ENCODE measurements around the gene ARL9.
"Not testable (repeated sequence)": the region's sequence is repeated elsewhere in the genome, so short reads cannot be mapped to it uniquely, and the experiment has no call there.

The ARL9 gene, protein sequence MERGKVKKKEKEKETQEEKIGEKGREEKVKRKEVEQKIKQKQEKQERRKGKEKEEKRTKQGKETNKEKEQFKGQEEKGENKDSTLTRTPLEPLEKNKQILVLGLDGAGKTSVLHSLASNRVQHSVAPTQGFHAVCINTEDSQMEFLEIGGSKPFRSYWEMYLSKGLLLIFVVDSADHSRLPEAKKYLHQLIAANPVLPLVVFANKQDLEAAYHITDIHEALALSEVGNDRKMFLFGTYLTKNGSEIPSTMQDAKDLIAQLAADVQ

DNA sequence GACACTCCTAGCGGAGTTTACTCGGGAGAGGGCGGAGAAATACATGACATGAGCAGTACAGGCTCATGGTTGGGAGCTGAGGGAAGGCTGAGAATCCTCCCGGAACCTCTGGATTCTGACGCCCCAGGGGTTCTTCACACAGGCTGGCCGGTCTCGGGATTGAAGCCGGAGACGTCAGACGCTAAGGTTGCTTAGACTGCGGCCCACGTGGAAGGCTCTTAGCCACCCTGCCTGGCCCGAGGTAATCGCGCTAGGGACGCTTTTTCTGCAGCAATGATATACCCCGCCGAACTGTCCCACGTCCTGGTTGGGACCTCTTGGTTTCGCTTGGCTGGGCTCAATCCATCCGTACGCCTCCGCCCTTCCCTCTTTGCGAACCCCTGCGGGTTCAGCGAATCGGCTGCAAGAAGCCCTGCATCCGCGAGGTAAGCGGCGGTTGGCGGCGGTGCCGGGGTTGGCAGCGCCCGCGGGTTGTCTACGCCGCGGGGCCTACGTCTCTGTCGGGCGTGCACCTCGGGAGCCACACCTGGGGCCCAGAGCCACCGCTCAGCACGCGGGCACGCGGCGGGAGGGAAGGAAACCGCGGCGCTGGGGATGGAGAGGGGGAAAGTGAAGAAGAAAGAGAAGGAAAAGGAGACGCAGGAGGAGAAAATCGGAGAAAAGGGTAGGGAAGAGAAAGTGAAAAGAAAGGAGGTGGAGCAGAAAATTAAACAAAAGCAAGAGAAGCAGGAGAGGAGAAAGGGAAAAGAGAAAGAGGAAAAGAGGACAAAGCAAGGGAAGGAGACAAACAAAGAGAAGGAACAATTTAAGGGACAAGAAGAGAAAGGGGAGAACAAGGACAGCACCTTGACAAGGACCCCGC lies at the start of gene ARL9:
Gene ARL9 (plus strand): TSS at position 523 of the 862 bp plus-strand sequence. CDS start 72 bp downstream, at position 595.
- Histone ChIP-seq H3K4me1 (ENCODE audit: control insufficient read depth in 1 of 2, insufficient read depth in 2 of 2, low read length in 2 of 2) (peaks cover 0 to 6% of the 10 kb centered on the region in 2 donors), H3K9me3 (ENCODE audit: control insufficient read depth in 1 of 2, low read length in 2 of 2) (no peaks in the 10 kb centered on the region), H3K27ac (ENCODE audit: low read length) (peak within 1 kb of the TSS; percentile 41), H3K4me3 (ENCODE audit: low read depth in 1 of 2, low read length in 2 of 2) (peak within 1 kb of the TSS; percentile 60 to 80), H3K27me3 (ENCODE audit: low read depth, low read length) (no peaks in the 10 kb centered on the region), H3K36me3 (ENCODE audit: control insufficient read depth in 1 of 2, insufficient read depth in 2 of 2, low read length in 2 of 2) (peaks cover 4 to 10% of the 10 kb centered on the region in 2 donors)

DNA sequence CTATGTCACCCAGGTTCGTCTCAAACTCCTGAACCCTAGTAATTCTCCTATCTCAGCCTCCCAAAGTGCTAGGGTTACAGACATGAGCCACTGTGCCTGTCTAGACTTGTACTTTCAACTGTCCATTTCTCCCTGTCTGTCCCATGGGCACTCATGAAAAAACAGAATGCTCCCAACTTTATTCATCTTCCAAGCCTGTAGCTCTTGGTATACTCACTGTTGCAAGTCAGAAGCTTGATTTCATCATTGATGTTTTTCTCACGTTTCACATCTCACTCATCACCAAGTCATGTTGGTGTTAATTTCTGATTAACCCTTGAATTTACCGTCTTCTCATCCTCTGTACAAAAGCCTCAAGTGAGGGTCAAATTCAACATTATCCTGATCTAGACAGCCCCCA lies 45.5 kb upstream of the ARL9 start:
- peaks cover 0 to 10% of the 10 kb centered on the region in 2 donors for H3K4me1 ChIP-seq (ENCODE audit: control insufficient read depth in 1 of 2, insufficient read depth in 2 of 2, low read length in 2 of 2)
- peaks cover 14 to 27% of the 10 kb centered on the region in 2 donors for H3K36me3 ChIP-seq (ENCODE audit: control insufficient read depth in 1 of 2, insufficient read depth in 2 of 2, low read length in 2 of 2)
- H3K27ac ChIP-seq (ENCODE audit: low read length): no peak overlapping the region
- H3K4me3 ChIP-seq (ENCODE audit: low read depth in 1 of 2, low read length in 2 of 2): no peak overlapping the region
- H3K27me3 ChIP-seq (ENCODE audit: low read depth, low read length): no peaks in the 10 kb centered on the region
- no peaks in the 10 kb centered on the region for H3K9me3 ChIP-seq (ENCODE audit: control insufficient read depth in 1 of 2, low read length in 2 of 2)

DNA sequence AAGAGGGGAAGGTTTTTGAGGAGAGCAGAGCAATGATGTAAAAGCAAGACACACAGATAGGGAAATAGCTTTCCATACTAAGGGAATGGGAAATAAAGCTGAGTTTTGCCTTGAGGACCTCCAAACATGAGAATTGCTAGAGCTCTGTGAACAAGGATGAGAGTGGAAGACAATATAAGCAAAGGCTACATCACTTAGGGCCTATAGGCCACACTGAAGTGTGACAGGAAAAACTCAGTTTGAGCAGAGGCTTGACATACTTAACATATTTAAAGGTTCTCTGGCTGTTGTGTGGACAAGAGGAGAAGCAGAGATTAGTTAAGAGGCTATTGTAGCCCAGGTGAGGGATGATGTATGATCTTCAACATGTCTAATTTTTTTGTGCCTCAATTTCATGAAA lies 43.4 kb upstream of the ARL9 start:
- no peaks in the 10 kb centered on the region for H3K27me3 ChIP-seq (ENCODE audit: low read depth, low read length)
- no peaks in the 10 kb centered on the region for H3K9me3 ChIP-seq (ENCODE audit: control insufficient read depth in 1 of 2, low read length in 2 of 2)
- peaks cover 14 to 24% of the 10 kb centered on the region in 2 donors for H3K36me3 ChIP-seq (ENCODE audit: control insufficient read depth in 1 of 2, insufficient read depth in 2 of 2, low read length in 2 of 2)
- no peak overlapping the region for H3K27ac ChIP-seq (ENCODE audit: low read length)
- no peak overlapping the region for H3K4me3 ChIP-seq (ENCODE audit: low read depth in 1 of 2, low read length in 2 of 2)
- peaks cover 0 to 21% of the 10 kb centered on the region in 2 donors for H3K4me1 ChIP-seq (ENCODE audit: control insufficient read depth in 1 of 2, insufficient read depth in 2 of 2, low read length in 2 of 2)

DNA sequence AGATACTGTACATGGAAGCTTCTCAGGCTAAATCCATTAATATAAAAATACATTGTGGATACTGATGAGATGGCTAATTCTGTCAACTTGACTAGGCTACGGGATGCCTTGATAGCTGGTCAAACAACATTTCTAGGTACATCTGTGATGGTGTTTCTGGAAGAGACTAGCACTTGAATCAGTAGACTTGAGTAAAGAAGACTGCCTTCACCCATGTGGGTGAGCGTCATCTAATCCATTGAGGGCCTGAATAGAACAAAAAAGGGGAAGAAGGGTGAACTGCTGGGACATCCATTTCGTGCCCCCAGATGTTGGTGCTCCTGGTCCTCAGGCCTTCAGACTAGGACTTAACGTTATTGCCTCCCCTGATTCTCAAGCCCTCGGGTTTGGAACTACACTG lies 41.9 kb upstream of the ARL9 start:
- no peaks in the 10 kb centered on the region for H3K9me3 ChIP-seq (ENCODE audit: control insufficient read depth in 1 of 2, low read length in 2 of 2)
- no peak overlapping the region for H3K4me3 ChIP-seq (ENCODE audit: low read depth in 1 of 2, low read length in 2 of 2)
- H3K36me3 ChIP-seq (ENCODE audit: control insufficient read depth in 1 of 2, insufficient read depth in 2 of 2, low read length in 2 of 2): peaks cover 14 to 20% of the 10 kb centered on the region in 2 donors
- H3K27me3 ChIP-seq (ENCODE audit: low read depth, low read length): no peaks in the 10 kb centered on the region
- H3K4me1 ChIP-seq (ENCODE audit: control insufficient read depth in 1 of 2, insufficient read depth in 2 of 2, low read length in 2 of 2): peaks cover 5 to 27% of the 10 kb centered on the region in 2 donors
- H3K27ac ChIP-seq (ENCODE audit: low read length): no peak overlapping the region

DNA sequence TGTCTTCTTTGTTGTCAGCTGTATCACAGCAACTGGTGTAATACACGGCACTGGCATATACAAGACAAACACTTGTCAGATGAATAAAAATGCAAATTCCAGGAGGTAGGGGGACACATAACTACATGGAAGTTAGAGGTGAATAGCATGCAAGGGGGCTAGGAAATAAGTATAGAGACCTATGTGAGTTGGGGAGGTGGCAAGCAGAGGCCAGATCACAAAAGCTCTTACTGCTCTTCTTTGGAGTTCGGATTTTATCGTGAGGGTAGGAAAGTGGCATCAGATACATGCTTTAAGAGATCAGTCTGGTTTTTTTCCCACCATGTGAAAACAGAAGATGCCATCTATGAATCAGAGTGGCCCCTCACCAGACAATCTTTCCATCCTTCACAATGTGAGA lies 41.0 kb upstream of the ARL9 start:
- Histone ChIP-seq H3K36me3 (ENCODE audit: control insufficient read depth in 1 of 2, insufficient read depth in 2 of 2, low read length in 2 of 2) (peaks cover 14 to 20% of the 10 kb centered on the region in 2 donors), H3K4me1 (ENCODE audit: control insufficient read depth in 1 of 2, insufficient read depth in 2 of 2, low read length in 2 of 2) (peaks cover 13 to 34% of the 10 kb centered on the region in 2 donors), H3K27ac (ENCODE audit: low read length) (no peak overlapping the region), H3K27me3 (ENCODE audit: low read depth, low read length) (no peaks in the 10 kb centered on the region), H3K4me3 (ENCODE audit: low read depth in 1 of 2, low read length in 2 of 2) (no peak overlapping the region), H3K9me3 (ENCODE audit: control insufficient read depth in 1 of 2, low read length in 2 of 2) (no peaks in the 10 kb centered on the region)

DNA sequence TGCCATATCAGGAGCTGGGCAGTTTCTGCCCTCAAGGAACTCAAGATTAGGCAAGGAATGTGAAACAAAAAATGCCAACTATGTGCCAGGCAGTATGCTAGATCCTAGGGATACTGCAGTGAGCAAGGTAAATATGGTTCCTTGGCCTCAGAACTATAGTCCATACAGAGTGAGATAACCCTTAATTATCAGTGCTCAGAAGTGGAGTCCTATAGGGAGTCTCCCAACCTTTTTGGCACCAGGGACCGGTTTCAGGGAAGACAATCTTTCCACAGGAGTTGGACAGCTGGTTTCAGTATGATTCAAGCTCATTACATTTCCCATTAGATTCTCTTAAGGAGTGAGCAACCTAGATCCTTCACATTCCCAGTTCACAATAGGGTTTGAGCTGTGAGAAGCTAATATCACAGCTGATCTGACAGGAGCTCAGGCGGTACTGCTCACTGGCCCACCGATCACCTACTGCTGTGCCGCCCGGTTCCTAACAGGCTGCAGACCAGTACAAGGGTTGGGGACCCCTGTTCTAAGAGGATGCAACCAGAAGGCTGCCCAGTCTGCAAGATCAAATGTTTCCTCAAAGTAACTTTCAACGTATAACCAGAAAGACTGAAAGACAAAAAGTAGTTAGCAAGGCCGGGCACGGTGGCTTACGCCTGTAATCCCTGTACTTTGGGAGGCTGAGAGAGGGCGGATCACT lies 39.8 kb upstream of the ARL9 start:
- H3K9me3 ChIP-seq (ENCODE audit: control insufficient read depth in 1 of 2, low read length in 2 of 2): no peaks in the 10 kb centered on the region
- H3K36me3 ChIP-seq (ENCODE audit: control insufficient read depth in 1 of 2, insufficient read depth in 2 of 2, low read length in 2 of 2): peaks cover 8 to 14% of the 10 kb centered on the region in 2 donors
- no peaks in the 10 kb centered on the region for H3K27me3 ChIP-seq (ENCODE audit: low read depth, low read length)
- peaks cover 14 to 37% of the 10 kb centered on the region in 2 donors for H3K4me1 ChIP-seq (ENCODE audit: control insufficient read depth in 1 of 2, insufficient read depth in 2 of 2, low read length in 2 of 2)
- peak overlapping the region; percentile 95 to 100 for H3K4me3 ChIP-seq (ENCODE audit: low read depth in 1 of 2, low read length in 2 of 2)
- H3K27ac ChIP-seq (ENCODE audit: low read length): peak overlapping the region; percentile 95

DNA sequence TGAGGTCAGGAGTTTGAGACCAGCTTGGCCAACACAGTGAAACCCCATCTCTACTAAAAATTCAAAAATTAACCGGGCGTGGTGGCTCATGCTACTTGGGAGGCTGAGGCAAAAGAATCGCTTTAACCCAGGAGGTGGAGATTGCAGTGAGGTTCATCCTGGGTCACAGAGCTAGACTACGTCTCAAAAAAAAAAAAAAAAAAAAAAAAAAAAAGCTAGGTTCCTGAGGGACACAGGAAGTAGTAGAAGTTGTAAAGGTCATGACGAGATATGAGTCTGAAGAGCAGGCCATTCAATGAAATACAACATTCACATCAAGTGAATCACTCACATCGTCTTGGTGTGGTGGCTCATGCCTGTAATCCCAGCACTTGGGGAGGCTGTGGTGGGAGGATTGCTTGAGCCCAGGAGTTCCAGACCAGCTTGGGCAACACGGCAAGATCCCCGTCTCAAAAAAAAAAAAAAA lies 39.3 kb upstream of the ARL9 start:
- H3K27ac ChIP-seq (ENCODE audit: low read length): peak overlapping the region; percentile 95
- not testable (repeated sequence) for H3K36me3 ChIP-seq (ENCODE audit: control insufficient read depth in 1 of 2, insufficient read depth in 2 of 2, low read length in 2 of 2)

DNA sequence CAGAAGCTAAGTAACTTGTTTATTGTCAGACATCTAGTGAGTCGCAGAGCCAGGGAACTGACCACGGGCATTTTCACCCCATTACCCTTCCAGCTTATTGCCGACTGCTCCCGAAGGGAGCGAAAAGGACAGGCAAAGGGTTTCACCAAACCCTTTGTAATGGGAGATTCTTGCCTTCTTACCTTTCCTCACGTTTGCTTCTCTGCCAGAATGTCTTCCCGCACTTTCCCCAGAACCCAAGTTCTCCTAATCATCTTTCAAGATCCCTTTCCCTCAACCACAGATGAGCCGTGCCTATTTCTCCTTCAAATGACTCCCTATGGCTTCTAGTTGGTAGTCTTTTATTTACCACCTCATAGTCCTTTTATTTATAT lies 38.7 kb upstream of the ARL9 start:
- Histone ChIP-seq H3K9me3 (ENCODE audit: control insufficient read depth in 1 of 2, low read length in 2 of 2) (no peaks in the 10 kb centered on the region), H3K4me3 (ENCODE audit: low read depth in 1 of 2, low read length in 2 of 2) (peak overlapping the region; percentile 95 to 100), H3K27ac (ENCODE audit: low read length) (peak overlapping the region; percentile 95), H3K27me3 (ENCODE audit: low read depth, low read length) (no peaks in the 10 kb centered on the region), H3K36me3 (ENCODE audit: control insufficient read depth in 1 of 2, insufficient read depth in 2 of 2, low read length in 2 of 2) (peaks cover 11 to 13% of the 10 kb centered on the region in 2 donors), H3K4me1 (ENCODE audit: control insufficient read depth in 1 of 2, insufficient read depth in 2 of 2, low read length in 2 of 2) (peaks cover 14 to 37% of the 10 kb centered on the region in 2 donors)

More for the DNA sequence above, 39.3 kb upstream of the ARL9 start:
- not testable (repeated sequence) for H3K9me3 ChIP-seq (ENCODE audit: control insufficient read depth in 1 of 2, low read length in 2 of 2); H3K27me3 ChIP-seq (ENCODE audit: low read depth, low read length)
- Histone ChIP-seq H3K4me1 (ENCODE audit: control insufficient read depth in 1 of 2, insufficient read depth in 2 of 2, low read length in 2 of 2) (peaks cover 14 to 37% of the 10 kb centered on the region in 2 donors), H3K4me3 (ENCODE audit: low read depth in 1 of 2, low read length in 2 of 2) (peak overlapping the region; percentile 95 to 100)

DNA sequence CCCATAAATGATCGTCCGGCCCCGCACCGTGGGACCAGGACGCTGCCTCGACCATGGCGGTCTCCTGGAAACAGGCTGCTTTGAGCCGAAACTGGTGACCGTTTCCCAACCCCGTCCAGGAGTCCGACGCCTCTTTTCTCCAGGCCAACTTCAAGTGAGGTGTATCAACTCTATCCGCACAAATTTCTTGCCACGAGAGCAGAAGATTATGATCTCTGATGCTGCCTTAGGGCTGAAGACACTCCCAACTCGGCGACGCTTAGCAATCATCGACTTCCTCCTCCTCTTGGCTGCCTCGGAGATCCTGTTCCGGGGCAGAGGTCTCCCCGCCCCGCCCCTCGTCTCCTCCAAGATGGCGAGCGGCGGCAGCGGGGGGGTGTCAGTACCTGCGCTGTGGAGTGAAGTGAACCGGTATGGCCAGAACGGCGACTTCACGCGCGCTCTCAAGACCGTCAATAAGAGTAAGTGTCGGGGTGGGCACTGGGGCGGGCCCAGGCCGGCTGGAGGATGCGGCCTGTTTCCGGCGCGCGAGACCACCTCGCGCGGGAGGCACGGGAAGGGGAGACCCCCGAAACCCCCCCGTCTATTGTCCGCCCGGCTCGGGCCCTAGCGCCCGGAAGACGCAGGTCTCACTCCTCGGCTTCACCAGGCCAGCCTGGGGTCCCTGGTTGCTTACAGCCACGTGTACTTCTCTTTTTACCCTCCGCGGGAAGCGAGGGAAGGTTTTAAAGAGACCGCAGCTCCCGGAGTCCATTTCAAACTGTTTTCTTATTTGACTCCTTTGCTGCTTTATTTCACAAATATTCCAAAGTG lies 38.1 kb upstream of the ARL9 start, which contains the start of gene SRP72:
Gene SRP72 (plus strand): TSS at position 334 of the 813 bp plus-strand sequence. CDS start 19 bp downstream, at position 353.
- Histone ChIP-seq H3K9me3 (ENCODE audit: control insufficient read depth in 1 of 2, low read length in 2 of 2) (no peaks in the 10 kb centered on the region), H3K27ac (ENCODE audit: low read length) (peak within 1 kb of the TSS; percentile 95), H3K36me3 (ENCODE audit: control insufficient read depth in 1 of 2, insufficient read depth in 2 of 2, low read length in 2 of 2) (peaks cover 8 to 15% of the 10 kb centered on the region in 2 donors), H3K4me3 (ENCODE audit: low read depth in 1 of 2, low read length in 2 of 2) (peak within 1 kb of the TSS; percentile 95 to 100), H3K4me1 (ENCODE audit: control insufficient read depth in 1 of 2, insufficient read depth in 2 of 2, low read length in 2 of 2) (peaks cover 14 to 37% of the 10 kb centered on the region in 2 donors), H3K27me3 (ENCODE audit: low read depth, low read length) (no peaks in the 10 kb centered on the region)

DNA sequence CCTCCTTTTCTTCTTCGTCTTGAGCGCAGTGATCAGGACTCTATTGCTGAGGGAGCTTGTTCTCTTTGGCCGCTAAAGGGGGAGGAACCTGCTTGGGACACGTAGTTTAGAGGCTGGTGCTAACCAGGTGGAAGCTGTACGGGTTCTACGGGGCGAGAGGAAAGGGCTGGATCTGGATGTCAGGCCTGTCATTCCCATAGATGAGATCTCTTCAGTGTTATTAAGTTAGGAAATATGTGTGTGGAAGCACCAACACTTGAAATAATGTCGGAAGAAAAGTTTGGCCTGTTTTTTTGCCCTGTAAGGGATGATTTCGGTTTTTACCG lies 37.5 kb upstream of the ARL9 start:
- no peaks in the 10 kb centered on the region for H3K27me3 ChIP-seq (ENCODE audit: low read depth, low read length)
- peak overlapping the region; percentile 95 to 100 for H3K4me3 ChIP-seq (ENCODE audit: low read depth in 1 of 2, low read length in 2 of 2)
- H3K9me3 ChIP-seq (ENCODE audit: control insufficient read depth in 1 of 2, low read length in 2 of 2): no peaks in the 10 kb centered on the region
- peaks cover 7 to 20% of the 10 kb centered on the region in 2 donors for H3K36me3 ChIP-seq (ENCODE audit: control insufficient read depth in 1 of 2, insufficient read depth in 2 of 2, low read length in 2 of 2)
- peaks cover 14 to 37% of the 10 kb centered on the region in 2 donors for H3K4me1 ChIP-seq (ENCODE audit: control insufficient read depth in 1 of 2, insufficient read depth in 2 of 2, low read length in 2 of 2)
- peak overlapping the region; percentile 95 for H3K27ac ChIP-seq (ENCODE audit: low read length)
